Endometrial microvascular endothelial cells (primary cell): ENCODE results near the gene PREP. TPM values are rescaled to one million over a fixed set of nuclear protein-coding genes. Genes with fewer than 3 reads are reported as not detected.

Source experiments
- in situ Hi-C: cut with HindIII; loops from 2 replicates; pipeline ENCODE4 v1.10.0; 2017; ENCODE audit warnings: low sequenced_read_pairs, low pct_unique_long_range_greater_than_20kb; ENCODE audit errors: inconsistent ontology term
- total RNA-seq: library from RNA; depleted of rRNA; stranded (reverse); fragments of >200 nt; gene quantifications from one replicate; pipeline ENCODE4 v1.2.3, GENCODE V29; 2015; ENCODE audit errors: inconsistent ontology term

Gene PREP
- total RNA-seq, 1 donor from 2014 or later: 29.0 TPM

GRCh38 chr6:105320271-105320670, 82.6 kb downstream of the PREP start:
- in situ Hi-C loops: no loop called here

GRCh38 chr6:105319331-105319730, 83.6 kb downstream of the PREP start:
- in situ Hi-C loops: no loop called here

GRCh38 chr6:105318660-105319059, 84.2 kb downstream of the PREP start:
- in situ Hi-C loops: no loop called here

- in situ Hi-C loops: no loop called here
Measured at GRCh38 chr6:105317607-105318533, 85.0 kb downstream of the PREP start.

DNA sequence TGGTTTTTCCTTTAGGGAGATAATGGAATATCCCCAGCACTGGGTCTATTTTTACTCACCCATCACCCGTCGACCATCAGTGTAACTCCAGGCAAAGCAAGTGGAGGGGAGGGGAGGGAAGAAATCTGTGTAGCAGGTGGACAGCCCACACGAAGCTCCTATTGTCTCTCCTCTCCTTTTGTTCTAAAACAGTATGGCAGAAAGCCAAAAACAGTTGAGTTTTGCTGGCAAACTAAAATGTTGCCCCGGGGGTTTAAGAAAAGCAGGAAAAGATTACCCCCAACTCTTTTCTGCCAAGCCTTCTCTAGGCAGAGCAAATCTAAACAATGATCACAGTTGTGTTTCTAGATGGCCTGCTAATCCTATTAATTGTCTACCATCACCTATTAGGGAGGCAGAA, 89.7 kb downstream of the PREP start:
- in situ Hi-C loops: no loop called here

GRCh38 chr6:105310947-105311346, 91.9 kb downstream of the PREP start:
- in situ Hi-C loops: no loop called here

DNA sequence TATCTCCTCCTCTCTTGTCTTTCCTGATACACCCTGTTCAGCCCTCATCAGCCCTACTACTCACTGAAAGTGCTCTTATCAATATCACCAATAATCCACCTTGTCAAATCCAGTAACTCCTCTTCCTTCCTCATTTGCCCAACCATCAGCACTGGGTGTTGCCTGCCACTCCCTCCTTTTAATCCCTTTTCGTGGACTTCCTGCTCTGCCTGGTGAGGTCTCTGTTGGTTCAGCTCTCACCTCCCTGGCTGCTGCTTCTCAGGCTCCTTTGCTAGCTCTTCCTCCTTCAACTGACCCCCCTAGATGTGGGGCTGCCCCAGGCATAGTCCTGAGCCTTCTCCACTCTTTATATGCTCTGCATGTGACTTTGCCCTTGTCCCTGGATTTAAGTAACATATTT, 92.5 kb downstream of the PREP start:
- in situ Hi-C loops: no loop called here

DNA sequence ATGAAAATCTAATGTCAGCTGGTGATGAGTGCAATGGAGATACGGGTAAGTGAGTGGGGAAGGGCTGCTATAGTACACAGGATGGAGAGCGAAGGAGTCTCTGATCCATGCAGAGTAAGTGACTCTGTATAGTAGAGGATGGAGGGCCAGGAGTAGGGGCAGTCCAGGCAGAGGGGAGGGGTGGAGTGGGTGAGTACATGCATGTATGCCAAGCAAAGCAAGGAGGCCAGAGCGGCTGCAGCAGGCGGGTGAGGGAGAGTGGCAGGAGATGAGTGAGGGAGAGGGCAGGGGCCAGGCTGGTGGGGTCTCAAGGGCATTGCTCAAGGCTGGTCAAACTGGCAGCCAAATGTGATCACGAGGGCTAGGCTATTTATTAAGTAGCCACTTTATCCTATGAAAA, 94.0 kb downstream of the PREP start:
- in situ Hi-C loops: no loop called here

GRCh38 chr6:105305521-105305920, 97.4 kb downstream of the PREP start:
- in situ Hi-C loops: no loop called here

DNA sequence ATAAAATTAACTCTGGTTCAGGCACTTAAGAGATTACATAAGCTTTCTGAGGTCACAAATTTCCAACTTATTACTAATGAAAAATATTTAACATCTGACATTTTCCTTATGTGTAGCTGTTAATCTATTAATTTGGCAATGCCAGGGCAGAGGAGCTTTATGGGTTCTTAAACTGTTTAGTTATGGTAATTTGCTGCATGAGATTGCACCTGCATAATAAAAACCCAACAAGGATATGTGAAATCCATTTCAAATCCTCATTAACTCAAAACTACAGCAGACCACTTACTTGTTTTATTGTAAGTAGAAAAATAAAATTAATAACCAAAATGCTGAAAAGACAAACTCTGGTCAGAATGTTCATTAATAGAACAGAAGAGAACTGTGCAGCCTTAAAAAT, 98.1 kb downstream of the PREP start:
- in situ Hi-C loops: no loop called here

DNA sequence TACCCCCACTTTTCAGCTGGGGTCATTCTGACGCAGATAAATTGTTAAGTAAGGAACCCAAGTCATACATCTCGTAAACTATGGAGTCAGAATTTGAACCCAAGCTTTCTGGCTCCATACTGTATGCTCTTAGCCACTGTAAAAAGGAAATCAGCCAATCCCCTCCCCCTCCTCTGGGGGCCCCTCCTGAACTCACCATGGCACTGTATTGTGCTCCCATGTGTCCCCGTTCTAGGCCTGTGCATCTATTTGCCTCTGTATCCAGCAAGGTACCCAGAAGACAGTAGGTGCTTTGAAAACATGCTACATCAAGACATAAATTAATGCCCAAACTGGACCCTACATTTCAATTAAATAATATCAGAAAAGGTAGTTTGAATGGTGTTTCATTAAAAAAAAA, 98.5 kb downstream of the PREP start:
- in situ Hi-C loops: no loop called here

- in situ Hi-C loops: no loop called here
Measured at GRCh38 chr6:105302617-105303128, 100.2 kb downstream of the PREP start.

- in situ Hi-C loops: no loop called here
Measured at GRCh38 chr6:105301756-105302616, 100.9 kb downstream of the PREP start.

GRCh38 chr6:105301072-105301503, 101.8 kb downstream of the PREP start:
- in situ Hi-C loops: no loop called here

GRCh38 chr6:105300090-105300489, 102.8 kb downstream of the PREP start:
- in situ Hi-C loops: no loop called here

- in situ Hi-C loops: no loop called here
Measured at GRCh38 chr6:105294129-105294528, 108.8 kb downstream of the PREP start.

- in situ Hi-C loops: no loop called here
Measured at GRCh38 chr6:105292689-105293339, 110.1 kb downstream of the PREP start.

GRCh38 chr6:105291525-105291924, 111.4 kb downstream of the PREP start:
- in situ Hi-C loops: no loop called here
